UCSD-AML1 (cell line): ENCODE measurements around the gene PRPF40A.

Source experiments
- DNase-seq: peaks from one replicate; lab custom pipeline; 2025; ENCODE audit not compliant: unreplicated experiment; lab: John Stamatoyannopoulos, UW

Gene PRPF40A

GRCh38 chr2:152718076-152718908 is 1.0 kb upstream of the PRPF40A start, which contains the start of gene ARL6IP6:
Gene ARL6IP6, plus strand, starts transcription at chr2:152718620. Its CDS starts 5 bp downstream, at chr2:152718625.
- peak; percentile 95 for DNase-seq

- DNase-seq: peak; percentile 63
Observed at GRCh38 chr2:152716805-152717227, 445 bp downstream of the PRPF40A start.

GRCh38 chr2:152715854-152716428 is 1.3 kb downstream of the PRPF40A start:
- DNase-seq: peak; percentile 39

GRCh38 chr2:152715112-152715511 is 2.1 kb downstream of the PRPF40A start:
- DNase-seq: no peak

- DNase-seq: no peak
Observed at GRCh38 chr2:152710713-152711112, 6.5 kb downstream of the PRPF40A start.

- no peak for DNase-seq
Observed at GRCh38 chr2:152708742-152709141, 8.5 kb downstream of the PRPF40A start.

GRCh38 chr2:152706477-152707021 is 10.7 kb downstream of the PRPF40A start:
- DNase-seq: no peak

GRCh38 chr2:152701198-152701597 is 16.1 kb downstream of the PRPF40A start:
- DNase-seq: no peak

- DNase-seq: no peak
Observed at GRCh38 chr2:152696476-152696875, 20.8 kb downstream of the PRPF40A start.

GRCh38 chr2:152695763-152696162 is 21.5 kb downstream of the PRPF40A start:
- DNase-seq: no peak

GRCh38 chr2:152694161-152694661 is 23.1 kb downstream of the PRPF40A start:
- DNase-seq: no peak

- no peak for DNase-seq
Observed at GRCh38 chr2:152693033-152693432, 24.2 kb downstream of the PRPF40A start.

- no peak for DNase-seq
Observed at GRCh38 chr2:152686321-152686720, 30.9 kb downstream of the PRPF40A start.

- DNase-seq: no peak
Observed at GRCh38 chr2:152683400-152683799, 33.9 kb downstream of the PRPF40A start.

- no peak for DNase-seq
Observed at GRCh38 chr2:152682663-152683062, 34.6 kb downstream of the PRPF40A start.

- DNase-seq: no peak
Observed at GRCh38 chr2:152678808-152679207, 38.5 kb downstream of the PRPF40A start.

- no peak for DNase-seq
Observed at GRCh38 chr2:152676461-152676860, 40.8 kb downstream of the PRPF40A start.

- no peak for DNase-seq
Observed at GRCh38 chr2:152674334-152674733, 42.9 kb downstream of the PRPF40A start.

- no peak for DNase-seq
Observed at GRCh38 chr2:152664725-152665124, 52.5 kb downstream of the PRPF40A start.

GRCh38 chr2:152661076-152661475 is 56.2 kb downstream of the PRPF40A start:
- DNase-seq: no peak

- DNase-seq: no peak
Observed at GRCh38 chr2:152658221-152658620, 59.0 kb downstream of the PRPF40A start.

GRCh38 chr2:152657043-152657442 is 60.2 kb downstream of the PRPF40A start:
- DNase-seq: no peak
